Measurements from ENCODE around the gene MED14. TPM values are rescaled to one million over a fixed set of nuclear protein-coding genes. Genes with fewer than 3 reads are reported as not detected.

MED14 gene
- total RNA-seq, 1 donor from 2014 or later: 21.5 TPM

- no peak for TF ChIP-seq CTCF (conservative IDR thresholded peaks at IDR 0.05; ENCODE audit: low read depth, low read length)
Observed at GRCh38 chrX:40773188-40773587, 37.8 kb upstream of the MED14 start.

GRCh38 chrX:40772290-40772689 lies 36.9 kb upstream of the MED14 start:
- H3K4me3 ChIP-seq (ENCODE audit: low read depth, low read length): no peak overlapping the region
- no peak for TF ChIP-seq CTCF (conservative IDR thresholded peaks at IDR 0.05; ENCODE audit: low read depth, low read length)
- DNase-seq (ENCODE audit: low read depth): no peak

More at GRCh38 chrX:40773188-40773587, 37.8 kb upstream of the MED14 start:
- DNase-seq (ENCODE audit: low read depth): no peak
- H3K4me3 ChIP-seq (ENCODE audit: low read depth, low read length): no peak overlapping the region

DNA sequence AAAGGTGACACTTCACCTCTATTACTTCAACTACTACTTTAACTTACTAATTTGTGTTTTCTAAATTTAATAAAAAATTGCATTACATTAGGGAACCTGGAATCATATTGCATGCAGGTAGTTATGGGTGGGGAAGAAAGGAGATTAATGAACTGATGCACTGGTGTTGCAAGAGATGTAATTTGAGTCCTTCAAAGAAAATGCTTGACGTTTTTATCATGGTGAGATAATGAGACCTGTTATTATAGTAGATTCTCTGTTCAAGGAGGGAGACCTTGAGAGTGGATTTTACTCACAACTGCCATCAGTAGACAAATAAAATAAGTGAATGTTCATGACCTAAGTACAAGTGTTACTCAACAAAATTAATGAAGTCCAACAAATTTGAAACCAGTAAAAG lies 26.4 kb upstream of the MED14 start:
- DNase-seq (ENCODE audit: low read depth): no peak
- H3K4me3 ChIP-seq (ENCODE audit: low read depth, low read length): no peak overlapping the region
- TF ChIP-seq CTCF (conservative IDR thresholded peaks at IDR 0.05; ENCODE audit: low read depth, low read length): no peak

GRCh38 chrX:40759374-40759773 lies 24.0 kb upstream of the MED14 start:
- DNase-seq (ENCODE audit: low read depth): no peak
- TF ChIP-seq CTCF (conservative IDR thresholded peaks at IDR 0.05; ENCODE audit: low read depth, low read length): no peak
- H3K4me3 ChIP-seq (ENCODE audit: low read depth, low read length): no peak overlapping the region

- no peak for DNase-seq (ENCODE audit: low read depth)
- TF ChIP-seq CTCF (conservative IDR thresholded peaks at IDR 0.05; ENCODE audit: low read depth, low read length): no peak
- no peak overlapping the region for H3K4me3 ChIP-seq (ENCODE audit: low read depth, low read length)
Observed at GRCh38 chrX:40757058-40757457, 21.7 kb upstream of the MED14 start.

DNA sequence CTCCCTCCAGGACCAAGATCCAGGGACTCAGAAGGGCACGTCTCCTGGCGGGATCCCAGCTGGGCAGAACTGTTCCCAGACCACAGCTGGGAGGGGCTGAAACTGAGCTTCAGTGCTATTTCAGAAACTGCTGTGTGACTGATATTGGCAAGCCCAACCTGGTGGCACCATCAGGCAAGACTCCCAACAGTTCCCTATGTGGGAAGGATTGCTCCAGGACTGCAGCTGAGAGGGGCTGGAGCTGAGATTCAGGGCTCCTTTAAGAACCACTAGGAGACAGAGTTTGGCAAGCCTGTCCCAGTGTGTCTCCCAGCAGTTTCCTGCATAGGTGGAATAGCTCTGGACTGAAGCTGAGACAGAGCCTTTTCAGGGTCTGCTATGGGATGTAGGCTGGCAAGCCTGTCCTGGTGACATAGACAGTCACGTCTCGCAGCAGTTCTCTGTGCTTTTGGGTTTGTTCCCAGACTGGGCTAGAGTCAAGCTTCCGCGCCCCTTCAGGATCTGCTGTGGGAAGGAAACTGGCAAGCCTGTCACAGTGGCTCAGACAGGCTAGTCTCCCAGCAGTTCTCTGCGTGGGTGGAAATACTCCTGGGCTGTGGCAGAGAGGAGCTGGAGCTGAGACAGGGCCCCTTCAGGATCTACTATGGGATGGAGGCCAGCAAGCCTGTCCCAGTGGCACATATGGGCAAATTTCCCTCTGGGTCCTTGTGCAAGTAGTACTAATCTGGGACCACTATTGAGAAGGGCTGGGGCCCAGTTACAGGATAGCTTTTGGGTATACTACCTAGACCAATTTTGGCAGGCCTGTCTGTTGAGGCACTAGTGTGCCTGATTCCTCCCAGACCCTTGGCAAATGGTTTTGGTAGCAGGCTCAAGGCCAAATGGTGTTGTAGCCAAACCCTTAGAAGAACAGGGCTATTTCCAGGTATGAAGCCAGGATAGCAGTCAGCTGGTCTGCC lies 20.2 kb upstream of the MED14 start:
- no peak for DNase-seq (ENCODE audit: low read depth)
- no peak overlapping the region for H3K4me3 ChIP-seq (ENCODE audit: low read depth, low read length)
- no peak for TF ChIP-seq CTCF (conservative IDR thresholded peaks at IDR 0.05; ENCODE audit: low read depth, low read length)

Measured in epithelial cell of proximal tubule (primary cell).